GM20000 (cell line): Measurements from ENCODE around the gene ADGRF3.
"Not testable (repeated sequence)": the region's sequence is repeated elsewhere in the genome, so short reads cannot be mapped to it uniquely, and the experiment has no call there.

Experiments used
- DNase-seq: peaks from one replicate; pipeline ENCODE4 v3.0.0; 2012; ENCODE audit warnings: low spot score
- CTCF ChIP-seq: IDR thresholded peaks from 2 replicates; pipeline ENCODE4 v1.5.1; 2012; ENCODE audit warnings: mild to moderate bottlenecking, control low read depth; ENCODE audit errors: extremely low read depth, missing control alignments

Gene ADGRF3

GRCh38 chr2:26314243-26314642 is 32.3 kb downstream of the ADGRF3 start:
- DNase-seq, result no peak
- TF ChIP-seq CTCF, result no peak

- no peak for TF ChIP-seq CTCF
- DNase-seq, result no peak
These were observed 33.1 kb downstream of the ADGRF3 start for GRCh38 chr2:26313446-26313845.

- no peak for TF ChIP-seq CTCF
These were observed 34.1 kb downstream of the ADGRF3 start for GRCh38 chr2:26312471-26312870.

GRCh38 chr2:26309921-26310320 is 36.7 kb downstream of the ADGRF3 start:
- TF ChIP-seq CTCF, result no peak
- DNase-seq, result no peak

More at GRCh38 chr2:26312471-26312870, 34.1 kb downstream of the ADGRF3 start:
- DNase-seq, result no peak

- DNase-seq, result no peak
- TF ChIP-seq CTCF, result no peak
These were observed 41.0 kb downstream of the ADGRF3 start for GRCh38 chr2:26305540-26305939.

GRCh38 chr2:26305094-26305493 is 41.5 kb downstream of the ADGRF3 start:
- not testable (repeated sequence) for DNase-seq

- TF ChIP-seq CTCF, result no peak
- no peak for DNase-seq
These were observed 43.7 kb downstream of the ADGRF3 start for GRCh38 chr2:26302846-26303245.

- no peak for TF ChIP-seq CTCF
- no peak for DNase-seq
These were observed 46.2 kb downstream of the ADGRF3 start for GRCh38 chr2:26300234-26300925.
